CD4-positive, alpha-beta T cell treated with Interferon alpha-2 for 1 hour (primary cell): Measurements from ENCODE around the gene TEX9.
"Not testable (repeated sequence)": the region's sequence is repeated elsewhere in the genome, so short reads cannot be mapped to it uniquely, and the experiment has no call there.

Source experiments
- DNase-seq, 2 donors: peaks; one replicate each; pipeline ENCODE4 v3.0.0-alpha.2; 2020 to 2022

TEX9 gene

DNA sequence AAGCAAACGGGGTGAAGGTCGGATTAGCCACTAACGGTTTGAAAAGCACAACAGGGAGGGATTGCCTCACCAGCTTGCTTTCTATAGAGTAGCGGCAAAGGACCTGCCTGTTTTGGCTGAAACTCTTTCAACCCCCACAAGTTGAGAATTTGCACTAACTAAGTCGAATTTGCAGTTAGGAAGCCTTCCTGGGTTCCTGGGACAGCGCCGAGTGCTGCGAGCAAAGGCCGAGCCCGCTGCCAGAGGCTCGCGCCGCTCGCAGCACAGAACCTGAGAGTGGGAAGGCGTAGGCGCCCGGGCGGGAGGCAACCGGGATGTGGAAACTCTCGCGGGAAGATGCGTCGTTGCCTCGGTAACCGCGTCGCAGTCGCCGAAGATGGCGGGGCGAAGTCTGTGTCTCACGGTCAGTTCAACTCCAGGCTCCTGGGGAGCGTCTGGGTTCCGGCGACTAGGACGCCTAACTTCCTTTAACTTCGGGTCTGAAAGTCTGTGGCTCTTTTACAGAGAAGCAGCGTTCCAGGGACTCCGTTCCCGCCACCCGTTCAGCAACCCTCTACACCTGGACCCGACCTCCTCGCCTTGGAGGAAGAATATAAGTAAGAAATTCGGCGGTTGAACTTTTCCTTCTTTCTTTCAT is at the start of gene TEX9:
TSS of gene TEX9 (plus strand) at position 352 of the 637 bp plus-strand sequence. CDS start at position 377, 25 bp downstream.
- peak; percentile 69 to 70 for DNase-seq

- not testable (repeated sequence) for DNase-seq
These were observed 48.7 kb upstream of the TEX9 start for GRCh38 chr15:56316561-56316960.

- DNase-seq: no peak
These were observed 44.9 kb upstream of the TEX9 start for GRCh38 chr15:56320316-56320715.

DNA sequence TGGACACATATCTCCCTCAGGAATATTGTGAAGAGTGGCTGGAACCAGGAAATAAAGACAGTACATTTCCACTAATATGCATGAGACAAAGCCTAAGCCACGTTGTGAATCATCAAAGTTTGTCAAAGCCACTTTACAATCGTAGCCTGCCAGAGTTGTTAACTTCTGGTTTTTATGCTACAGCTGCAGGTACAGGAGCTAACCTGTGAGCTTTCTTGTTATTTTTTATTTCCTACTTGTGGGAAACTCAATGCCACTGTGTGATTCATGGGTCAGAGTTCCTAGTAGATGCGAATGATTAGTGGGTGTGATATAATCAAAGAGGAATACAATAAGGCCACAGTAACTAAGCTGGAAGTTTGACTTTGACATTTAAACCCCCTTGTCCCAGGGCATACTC is 44.4 kb upstream of the TEX9 start:
- no peak for DNase-seq

- DNase-seq: no peak
These were observed 42.8 kb upstream of the TEX9 start for GRCh38 chr15:56322444-56322843.

- DNase-seq: no peak
These were observed 41.8 kb upstream of the TEX9 start for GRCh38 chr15:56323435-56323834.

DNA sequence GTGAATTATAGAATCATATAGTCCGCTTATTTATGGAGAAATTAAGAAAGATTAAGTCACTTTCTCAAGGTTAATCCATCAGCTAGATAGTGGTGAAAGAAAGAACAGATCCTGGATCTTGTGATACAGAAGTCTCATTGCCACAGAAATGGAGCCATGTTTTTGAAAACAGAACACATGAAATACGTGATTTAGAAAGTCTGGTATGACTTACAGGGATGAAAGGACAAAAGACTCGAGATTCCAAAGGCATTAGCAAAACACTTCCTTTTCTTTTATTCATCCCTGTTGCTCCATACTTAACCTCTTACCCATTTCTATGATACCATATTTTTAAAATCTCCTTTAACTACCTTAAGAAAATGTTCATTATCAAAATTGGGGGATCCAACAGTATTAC is 40.0 kb upstream of the TEX9 start:
- no peak for DNase-seq

DNA sequence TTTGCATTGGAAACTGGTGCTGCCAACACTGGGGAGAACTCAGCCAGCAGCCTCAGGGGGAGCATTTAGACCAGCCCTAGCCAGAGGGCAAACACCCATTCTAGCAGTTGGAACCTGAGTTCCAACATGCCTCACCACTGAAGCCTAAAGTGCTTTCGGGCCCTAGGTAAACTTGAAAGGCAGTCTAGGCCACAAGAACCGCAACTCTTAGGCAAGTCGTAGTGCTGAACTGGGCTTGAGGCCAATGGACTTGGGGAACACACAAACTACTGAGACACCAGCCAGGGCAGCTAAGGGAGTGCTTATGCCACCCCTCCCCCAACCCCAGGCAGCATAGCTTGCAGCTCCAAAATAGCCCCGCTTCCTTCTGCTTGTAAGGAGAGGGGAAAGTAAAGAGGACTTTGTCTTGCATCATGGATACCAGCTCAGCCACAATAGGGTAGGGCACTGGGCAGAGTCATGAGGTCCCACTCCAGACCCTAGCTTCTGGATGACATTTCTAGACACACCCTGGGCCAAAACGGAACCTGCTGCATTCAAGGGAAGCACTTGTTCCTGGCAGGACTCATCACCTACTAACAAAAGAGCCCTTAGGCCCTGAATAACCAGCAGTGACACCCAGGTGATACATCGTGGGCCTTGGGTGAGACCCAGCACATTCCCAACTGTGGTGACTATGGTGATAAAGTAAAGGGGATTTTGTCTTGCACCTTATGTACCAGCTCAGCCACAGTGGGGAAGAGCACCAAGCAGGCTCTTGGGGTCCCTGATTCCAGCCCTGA is 37.3 kb upstream of the TEX9 start:
- no peak for DNase-seq

DNA sequence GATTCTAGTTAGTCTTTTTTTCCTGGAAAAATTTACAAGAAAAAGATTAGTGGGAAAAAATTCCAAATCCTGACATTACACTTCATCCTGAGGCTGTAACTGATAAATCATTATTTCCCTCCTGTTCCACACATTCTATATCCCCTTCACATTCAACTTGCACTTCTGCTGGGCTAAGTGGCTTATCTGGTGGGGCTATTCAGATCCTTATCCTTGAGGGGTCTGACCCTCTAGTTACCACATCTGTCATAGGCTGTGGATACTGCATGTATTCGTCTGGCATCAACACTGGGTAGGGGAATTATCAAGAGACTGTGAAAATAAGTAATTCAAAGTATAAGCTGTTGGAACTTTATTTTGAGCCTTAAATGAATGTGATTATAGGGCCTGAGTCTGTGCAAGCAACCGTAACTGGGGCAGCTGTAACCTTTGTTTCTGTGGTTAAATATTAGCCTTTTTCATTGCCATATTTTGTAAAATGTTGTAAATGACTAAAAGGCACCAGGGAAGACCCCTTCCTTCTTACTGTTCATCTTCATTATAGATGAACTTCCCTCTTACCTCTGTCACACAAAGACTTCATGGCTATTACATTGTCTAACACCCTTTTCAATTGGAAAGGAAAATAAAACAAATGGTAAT is 28.0 kb upstream of the TEX9 start:
- DNase-seq: no peak

DNA sequence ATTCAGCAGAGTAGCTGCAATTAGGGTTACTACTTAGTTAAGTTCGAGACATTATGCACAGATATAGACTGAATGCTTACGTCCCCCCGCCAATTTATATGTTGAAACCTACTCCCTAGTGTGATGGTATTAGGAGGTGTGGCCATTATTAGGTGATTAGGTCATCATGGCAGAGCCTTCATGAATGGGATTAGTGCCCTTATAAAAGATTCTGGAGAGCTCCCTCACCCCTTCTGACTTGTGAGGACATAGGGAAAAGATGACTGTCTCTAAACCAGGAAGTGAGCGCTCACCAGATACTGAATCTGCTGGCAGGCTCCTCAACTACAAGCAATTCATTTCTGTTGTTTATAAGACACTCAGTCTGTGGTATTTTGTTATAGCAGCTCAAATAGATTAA is 25.6 kb upstream of the TEX9 start:
- no peak for DNase-seq

- DNase-seq: no peak
These were observed 24.0 kb upstream of the TEX9 start for GRCh38 chr15:56341201-56341600.

GRCh38 chr15:56342653-56343052 is 22.6 kb upstream of the TEX9 start:
- no peak for DNase-seq

- no peak for DNase-seq
These were observed 21.3 kb upstream of the TEX9 start for GRCh38 chr15:56343879-56344278.

GRCh38 chr15:56344336-56344735 is 20.9 kb upstream of the TEX9 start:
- no peak for DNase-seq

GRCh38 chr15:56346414-56346813 is 18.8 kb upstream of the TEX9 start:
- DNase-seq: no peak

DNA sequence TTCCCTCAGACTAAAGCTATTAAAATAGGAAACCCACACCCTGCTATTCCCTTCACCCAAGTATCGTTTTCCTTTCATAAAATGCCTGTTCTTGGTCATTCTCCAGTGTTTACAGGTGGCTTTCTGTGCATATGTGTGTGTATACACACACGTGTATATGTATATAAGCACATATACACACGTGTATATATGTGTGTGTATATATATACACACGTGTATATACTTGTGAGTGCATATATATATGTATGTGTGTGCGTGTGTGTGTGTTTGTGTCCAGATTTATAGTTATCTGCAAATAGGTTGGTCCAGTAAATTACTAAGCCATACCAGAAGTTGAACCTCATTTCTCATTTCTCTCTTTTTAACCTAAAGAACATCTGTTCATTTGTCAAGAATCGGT is 15.7 kb upstream of the TEX9 start:
- DNase-seq: no peak

DNA sequence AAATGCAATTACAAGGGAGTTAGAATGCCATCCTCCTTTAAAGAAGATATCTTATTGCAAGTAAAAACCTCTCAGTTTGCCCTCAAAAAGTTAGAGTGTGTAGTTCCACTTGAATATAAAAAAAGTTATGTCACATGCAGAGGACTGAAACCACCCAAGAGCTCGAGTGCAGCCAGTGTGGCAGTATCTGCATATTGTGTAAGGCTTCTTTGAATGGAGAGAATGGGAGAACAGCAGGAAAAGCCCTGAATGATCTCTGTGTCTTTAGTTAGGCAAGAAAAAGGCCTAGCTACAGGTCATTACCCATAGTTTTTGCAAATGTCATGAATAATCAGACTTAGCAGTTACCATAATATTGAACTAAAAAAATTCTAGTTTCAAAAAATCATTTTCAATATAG is 13.9 kb upstream of the TEX9 start:
- DNase-seq: no peak

- no peak for DNase-seq
These were observed 13.2 kb upstream of the TEX9 start for GRCh38 chr15:56351957-56352506.

GRCh38 chr15:56353119-56353518 is 12.1 kb upstream of the TEX9 start:
- no peak for DNase-seq

DNA sequence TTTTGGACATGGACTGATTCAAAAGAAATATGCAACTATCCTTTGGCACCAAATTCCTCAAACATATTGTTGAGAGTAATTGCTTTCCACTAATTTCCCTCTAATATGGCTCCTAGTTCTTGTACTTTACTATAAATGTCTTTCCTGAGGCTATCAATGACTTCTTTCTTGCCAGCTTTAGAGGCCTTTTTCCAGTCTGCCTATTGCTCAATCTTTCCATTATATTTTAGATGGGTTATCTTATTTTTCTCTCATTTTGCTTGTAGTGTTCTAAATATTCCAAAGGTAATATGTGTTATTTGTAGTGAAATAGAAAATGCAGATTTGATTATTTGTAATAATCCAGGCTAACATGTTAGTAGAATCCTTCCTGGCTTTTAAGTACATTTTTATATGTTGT is 11.5 kb upstream of the TEX9 start:
- DNase-seq: no peak

DNA sequence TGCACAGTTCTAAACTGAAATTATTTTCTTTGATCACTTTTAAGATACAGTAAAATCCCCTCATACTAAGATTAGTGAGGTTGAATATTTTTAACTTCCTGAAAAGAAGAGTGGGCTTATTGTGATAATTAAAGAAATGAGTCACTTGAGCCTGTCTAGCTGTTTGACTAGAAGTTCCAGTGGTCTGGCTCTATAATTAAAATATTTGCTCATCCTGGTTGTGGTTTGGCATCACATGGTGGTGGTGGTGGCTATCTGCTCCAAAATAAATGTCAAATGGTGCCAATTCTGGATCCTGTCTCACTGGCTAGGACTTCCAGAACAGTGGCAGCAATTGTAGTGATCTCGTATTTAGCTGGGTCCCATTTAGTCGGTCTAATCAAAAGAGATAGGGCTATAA is 8.6 kb upstream of the TEX9 start:
- no peak for DNase-seq

- no peak for DNase-seq
These were observed 6.6 kb upstream of the TEX9 start for GRCh38 chr15:56358604-56359003.

GRCh38 chr15:56361987-56362386 is 3.2 kb upstream of the TEX9 start:
- no peak for DNase-seq

GRCh38 chr15:56366211-56366610 is 985 bp downstream of the TEX9 start:
- DNase-seq: no peak
